HepG2 (cell line): ENCODE results near the gene ARL10. TPM values are rescaled to one million over a fixed set of nuclear protein-coding genes. Genes with fewer than 3 reads are reported as not detected.

Experiments
- CBFB ChIP-seq: sonication (generic); formaldehyde crosslinking; IDR thresholded peaks from 2 replicates; pipeline ENCODE4 v1.4.0; 2020; ENCODE audit warnings: missing genetic modification reagents
- CHD2 ChIP-seq: IDR thresholded peaks from 2 replicates; pipeline ENCODE4 v1.6.1; 2011; ENCODE audit warnings: low read depth, low read length, improper control_type of control experiment
- CREB3 ChIP-seq: sonication (generic); formaldehyde crosslinking; IDR thresholded peaks from 2 replicates; pipeline ENCODE4 v1.5.0; 2020; ENCODE audit warnings: missing genetic modification reagents
- FOXA1 ChIP-seq, 2 experiments: fragments of 450-650 bp in 1 of 2; sonication (generic) in 1 of 2; formaldehyde crosslinking in 1 of 2; IDR thresholded peaks; 2 replicates each; pipeline versions ENCODE4 v1.4.0 to v1.6.1; 2016 to 2020; ENCODE audit warnings: missing genetic modification reagents in 1 of 2
- HNRNPL ChIP-seq: fragments of 200-400 bp; formaldehyde crosslinking; IDR thresholded peaks from 2 replicates; pipeline ENCODE4 v1.6.1; 2017; ENCODE audit warnings: mild to moderate bottlenecking, low read depth, low read length
- KDM6A ChIP-seq: IDR thresholded peaks from 2 replicates; pipeline ENCODE4 v1.6.1; 2016; ENCODE audit warnings: low read depth
- NCOR1 ChIP-seq: fragments of 200-600 bp; sonication (generic); IDR thresholded peaks from 2 replicates; pipeline ENCODE4 v1.7.0; 2017; ENCODE audit warnings: antibody characterized with exemption, low read length, borderline replicate concordance
- NR0B2 ChIP-seq: sonication (generic); formaldehyde crosslinking; IDR thresholded peaks from 2 replicates; pipeline ENCODE4 v1.4.0; 2020; ENCODE audit warnings: mild to moderate bottlenecking, missing genetic modification reagents
- PITX1 ChIP-seq: sonication (generic); formaldehyde crosslinking; IDR thresholded peaks from 2 replicates; pipeline ENCODE4 v1.5.1; 2020; ENCODE audit warnings: mild to moderate bottlenecking, missing genetic modification reagents
- RAD51 ChIP-seq: fragments of 450-650 bp; IDR thresholded peaks from 2 replicates; pipeline ENCODE4 v1.6.1; 2016; ENCODE audit warnings: borderline replicate concordance
- YEATS2 ChIP-seq: sonication (generic); formaldehyde crosslinking; IDR thresholded peaks from 2 replicates; pipeline ENCODE4 v1.4.0; 2020; ENCODE audit warnings: missing genetic modification reagents, borderline replicate concordance
- ZBTB7B ChIP-seq: sonication (generic); formaldehyde crosslinking; IDR thresholded peaks from 2 replicates; pipeline ENCODE4 v1.4.0; 2020; ENCODE audit warnings: missing genetic modification reagents
- ZGPAT ChIP-seq: IDR thresholded peaks from 2 replicates; pipeline ENCODE4 v1.6.1; 2016; ENCODE audit warnings: mild to moderate bottlenecking
- ZNF513 ChIP-seq: sonication (generic); formaldehyde crosslinking; conservative IDR thresholded peaks from 2 replicates; pipeline ENCODE4 v1.5.0; 2020; ENCODE audit warnings: missing genetic modification reagents
- ZNF564 ChIP-seq: sonication (generic); formaldehyde crosslinking; IDR thresholded peaks from 2 replicates; pipeline ENCODE4 v1.8.1; 2023; ENCODE audit warnings: mild to moderate bottlenecking, missing genetic modification reagents
- ZNF569 ChIP-seq: sonication (generic); formaldehyde crosslinking; IDR thresholded peaks from 2 replicates; pipeline ENCODE4 v1.5.0; 2020; ENCODE audit warnings: mild to moderate bottlenecking, missing genetic modification reagents, moderate library complexity, borderline replicate concordance
- ZNF747 ChIP-seq: sonication (generic); formaldehyde crosslinking; IDR thresholded peaks from 2 replicates; pipeline ENCODE4 v1.8.1; 2023; ENCODE audit warnings: missing genetic modification reagents, mild to moderate bottlenecking, borderline replicate concordance
- polyA plus RNA-seq, 8 experiments: library from polyadenylated mRNA; depleted of rRNA in 3 of 8; stranded (reverse) in 7 of 8; unstranded in 1 of 8; fragments of >200 nt; fragmentation: Illumina TruSeq in 4 of 8; extraction: Trizol in 4 of 8; gene quantifications; 2 replicates each; pipeline versions ENCODE4 v1.2.1 to v1.2.3, GENCODE V29; 2011 to 2016; ENCODE audit warnings: low read depth in 4 of 8, missing spikeins in 1 of 8, mixed read lengths in 1 of 8; ENCODE audit not compliant: insufficient read depth in 1 of 8
- total RNA-seq, 5 experiments: library from RNA; depleted of rRNA; stranded (reverse); fragments of >200 nt; fragmentation: Illumina TruSeq; extraction: Trizol; gene quantifications; 2 replicates each; pipeline ENCODE4 v1.2.3, GENCODE V29; 2016; ENCODE audit warnings: low read depth in 1 of 5
- TF ChIP-seq, protein P1 (sequence below): sonication (generic); formaldehyde crosslinking; IDR thresholded peaks from 2 replicates; pipeline ENCODE4 v1.9.0; 2021; ENCODE audit warnings: mild to moderate bottlenecking, missing genetic modification reagents

ARL10 gene
- total and polyA plus RNA-seq, 2 of the 13 experiments (the other 11 are each of a cell fraction or from before 2014, with no cell fraction given), result 0.18 to 0.50 TPM

GRCh38 chr5:176361437-176362232 lies 3.7 kb upstream of the ARL10 start, which contains the start of gene KIAA1191 (continued):
- TF ChIP-seq RAD51 (no peak), ZGPAT (peak; percentile 81), YEATS2 (peak; percentile 93), ZNF513 (no peak), NCOR1 (no peak), ZNF564 (CRISPR knock-in tag) (no peak; the same call in 1 of the 2 replicates), NR0B2 (CRISPR knock-in tag) (no peak), CREB3 (CRISPR knock-in tag) (no peak), ZNF569 (CRISPR knock-in tag) (0 out of 2 replicates have a peak, but pooled peaks have one; percentile 41), ZNF747 (CRISPR knock-in tag) (no peak), ZBTB7B (CRISPR knock-in tag) (peak; percentile 84), PITX1 (CRISPR knock-in tag) (peak; percentile 38; the same call in 1 of the 2 replicates), FOXA1 (IDR thresholded peaks at IDR 0.05) (no peak), FOXA1 (CRISPR knock-in tag; IDR thresholded peaks at IDR 0.05) (peak; percentile 32), CHD2 (peak; percentile 98), CBFB (0 out of 2 replicates have a peak, but pooled peaks have one; percentile 32), HNRNPL (no peak), KDM6A (CRISPR knock-in tag) (no peak)
- TF ChIP-seq, protein P1, sequence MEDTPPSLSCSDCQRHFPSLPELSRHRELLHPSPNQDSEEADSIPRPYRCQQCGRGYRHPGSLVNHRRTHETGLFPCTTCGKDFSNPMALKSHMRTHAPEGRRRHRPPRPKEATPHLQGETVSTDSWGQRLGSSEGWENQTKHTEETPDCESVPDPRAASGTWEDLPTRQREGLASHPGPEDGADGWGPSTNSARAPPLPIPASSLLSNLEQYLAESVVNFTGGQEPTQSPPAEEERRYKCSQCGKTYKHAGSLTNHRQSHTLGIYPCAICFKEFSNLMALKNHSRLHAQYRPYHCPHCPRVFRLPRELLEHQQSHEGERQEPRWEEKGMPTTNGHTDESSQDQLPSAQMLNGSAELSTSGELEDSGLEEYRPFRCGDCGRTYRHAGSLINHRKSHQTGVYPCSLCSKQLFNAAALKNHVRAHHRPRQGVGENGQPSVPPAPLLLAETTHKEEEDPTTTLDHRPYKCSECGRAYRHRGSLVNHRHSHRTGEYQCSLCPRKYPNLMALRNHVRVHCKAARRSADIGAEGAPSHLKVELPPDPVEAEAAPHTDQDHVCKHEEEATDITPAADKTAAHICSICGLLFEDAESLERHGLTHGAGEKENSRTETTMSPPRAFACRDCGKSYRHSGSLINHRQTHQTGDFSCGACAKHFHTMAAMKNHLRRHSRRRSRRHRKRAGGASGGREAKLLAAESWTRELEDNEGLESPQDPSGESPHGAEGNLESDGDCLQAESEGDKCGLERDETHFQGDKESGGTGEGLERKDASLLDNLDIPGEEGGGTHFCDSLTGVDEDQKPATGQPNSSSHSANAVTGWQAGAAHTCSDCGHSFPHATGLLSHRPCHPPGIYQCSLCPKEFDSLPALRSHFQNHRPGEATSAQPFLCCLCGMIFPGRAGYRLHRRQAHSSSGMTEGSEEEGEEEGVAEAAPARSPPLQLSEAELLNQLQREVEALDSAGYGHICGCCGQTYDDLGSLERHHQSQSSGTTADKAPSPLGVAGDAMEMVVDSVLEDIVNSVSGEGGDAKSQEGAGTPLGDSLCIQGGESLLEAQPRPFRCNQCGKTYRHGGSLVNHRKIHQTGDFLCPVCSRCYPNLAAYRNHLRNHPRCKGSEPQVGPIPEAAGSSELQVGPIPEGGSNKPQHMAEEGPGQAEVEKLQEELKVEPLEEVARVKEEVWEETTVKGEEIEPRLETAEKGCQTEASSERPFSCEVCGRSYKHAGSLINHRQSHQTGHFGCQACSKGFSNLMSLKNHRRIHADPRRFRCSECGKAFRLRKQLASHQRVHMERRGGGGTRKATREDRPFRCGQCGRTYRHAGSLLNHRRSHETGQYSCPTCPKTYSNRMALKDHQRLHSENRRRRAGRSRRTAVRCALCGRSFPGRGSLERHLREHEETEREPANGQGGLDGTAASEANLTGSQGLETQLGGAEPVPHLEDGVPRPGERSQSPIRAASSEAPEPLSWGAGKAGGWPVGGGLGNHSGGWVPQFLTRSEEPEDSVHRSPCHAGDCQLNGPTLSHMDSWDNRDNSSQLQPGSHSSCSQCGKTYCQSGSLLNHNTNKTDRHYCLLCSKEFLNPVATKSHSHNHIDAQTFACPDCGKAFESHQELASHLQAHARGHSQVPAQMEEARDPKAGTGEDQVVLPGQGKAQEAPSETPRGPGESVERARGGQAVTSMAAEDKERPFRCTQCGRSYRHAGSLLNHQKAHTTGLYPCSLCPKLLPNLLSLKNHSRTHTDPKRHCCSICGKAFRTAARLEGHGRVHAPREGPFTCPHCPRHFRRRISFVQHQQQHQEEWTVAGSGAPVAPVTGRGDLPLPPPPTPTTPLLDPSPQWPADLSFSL (CRISPR knock-in tag), result 0 out of 2 replicates have a peak, but pooled peaks have one; percentile 29
